OCI-LY3 (cell line): ENCODE measurements around the gene IBSP.

ENCODE experiments used
- H2AFZ ChIP-seq: fragments of 200-600, 300-600 bp; shearing (Covaris generic); 2 replicates; pipeline ENCODE4 v1.6.0; 2014; ENCODE audit warnings: antibody characterized with exemption, low read depth, low read length
- H3K27ac ChIP-seq: fragments of 200-600, 300-600 bp; sonication (generic); 2 replicates; pipeline ENCODE4 v1.5.1; 2014; ENCODE audit warnings: mild to moderate bottlenecking, low read length, moderate library complexity, mixed read lengths
- H3K27me3 ChIP-seq: fragments of 200-600, 300-600 bp; sonication (generic); 2 replicates; pipeline ENCODE4 v1.6.1; 2014; ENCODE audit warnings: low read depth, low read length, mixed read lengths
- H3K36me3 ChIP-seq: fragments of 200-600, 300-600 bp; sonication (generic); replicated peaks from 2 replicates; pipeline ENCODE3; 2014; ENCODE audit warnings: low read depth, low read length, mixed read lengths
- H3K4me1 ChIP-seq: fragments of 300-600, 200-600 bp; sonication (generic); 2 replicates; pipeline ENCODE4 v1.6.1; 2014; ENCODE audit warnings: low read length, mixed read lengths
- H3K4me2 ChIP-seq: fragments of 200-600, 300-600 bp; sonication (generic); 2 replicates; pipeline ENCODE4 v1.6.1; 2014; ENCODE audit warnings: low read length, mixed read lengths
- H3K4me3 ChIP-seq: fragments of 300-600, 200-600 bp; sonication (generic); 2 replicates; pipeline ENCODE4 v1.5.1; 2014; ENCODE audit warnings: antibody characterized with exemption, mild to moderate bottlenecking, low read length, moderate library complexity
- H3K79me2 ChIP-seq: fragments of 300-600, 200-600 bp; shearing (Covaris generic); 2 replicates; pipeline ENCODE4 v1.6.1; 2014; ENCODE audit warnings: mild to moderate bottlenecking, low read length, mixed read lengths
- H3K9ac ChIP-seq: fragments of 300-600, 200-600 bp; shearing (Covaris generic); 2 replicates; pipeline ENCODE4 v1.6.0; 2014; ENCODE audit warnings: mild to moderate bottlenecking, low read length, moderate library complexity
- H3K9me3 ChIP-seq: fragments of 200-600, 300-600 bp; shearing (Covaris generic); 2 replicates; pipeline ENCODE4 v1.6.1; 2014; ENCODE audit warnings: low read length, mixed read lengths; ENCODE audit not compliant: insufficient read depth
- H4K20me1 ChIP-seq: fragments of 200-600, 300-600 bp; sonication (generic); 2 replicates; pipeline ENCODE4 v1.6.1; 2016; ENCODE audit warnings: low read length, mixed read lengths; ENCODE audit not compliant: insufficient read depth
- CTCF ChIP-seq: fragments of 200-600, 300-600 bp; sonication (generic); IDR thresholded peaks from 2 replicates; pipeline ENCODE4 v1.5.1; 2014; ENCODE audit warnings: antibody characterized with exemption, low read length, low read depth
- EZH2phosphoT487 ChIP-seq: fragments of 200-600 bp; shearing (Covaris generic); IDR thresholded peaks from 2 replicates; pipeline ENCODE4 v1.6.1; 2018; ENCODE audit warnings: antibody characterized with exemption, mixed run types, low read depth

Gene IBSP

GRCh38 chr4:87835197-87835596 is 35.8 kb downstream of the IBSP start:
- Histone ChIP-seq H3K4me2 (no peak overlapping the region), H3K4me3 (no peak overlapping the region), H3K27me3 (peaks cover 5% of the 10 kb centered on the region), H3K4me1 (peaks cover 2% of the 10 kb centered on the region; the same call in 1 of the 2 replicates), H3K9me3 (no peaks in the 10 kb centered on the region), H3K36me3 (no peaks in the 10 kb centered on the region), H3K79me2 (no peaks in the 10 kb centered on the region), H3K9ac (no peak overlapping the region), H4K20me1 (no peaks in the 10 kb centered on the region), H2AFZ (no peak overlapping the region), H3K27ac (no peak overlapping the region)
- no peak for TF ChIP-seq CTCF
- TF ChIP-seq EZH2phosphoT487, result no peak

DNA sequence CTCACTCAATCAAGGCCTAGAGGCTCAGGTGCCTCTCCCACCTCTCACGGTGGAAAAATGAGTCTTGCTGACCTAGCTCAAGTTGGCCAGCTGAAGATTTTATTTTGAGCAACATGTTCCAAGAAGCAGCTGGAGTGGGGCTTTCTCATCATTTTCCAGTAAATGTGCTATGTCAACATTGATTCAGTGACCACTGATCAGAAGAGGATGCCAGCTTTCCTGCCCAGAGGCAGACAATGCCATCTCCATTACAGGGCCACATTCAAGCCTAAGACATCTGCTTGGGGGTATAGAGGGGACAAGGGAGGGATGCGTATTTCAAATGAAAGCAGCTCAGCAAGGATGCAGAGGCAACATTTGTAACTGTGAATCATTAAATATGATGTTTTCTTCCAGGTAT is 36.4 kb downstream of the IBSP start:
- peaks cover 2% of the 10 kb centered on the region; the same call in 1 of the 2 replicates for H3K4me1 ChIP-seq
- no peaks in the 10 kb centered on the region for H3K36me3 ChIP-seq
- no peaks in the 10 kb centered on the region for H3K9me3 ChIP-seq
- H3K9ac ChIP-seq, result no peak overlapping the region
- TF ChIP-seq EZH2phosphoT487 (no peak), CTCF (no peak)
- no peaks in the 10 kb centered on the region for H4K20me1 ChIP-seq
- no peak overlapping the region for H3K4me2 ChIP-seq
- peaks cover 9% of the 10 kb centered on the region for H3K27me3 ChIP-seq
- no peak overlapping the region for H2AFZ ChIP-seq
- H3K4me3 ChIP-seq, result no peak overlapping the region
- no peak overlapping the region for H3K27ac ChIP-seq
- no peaks in the 10 kb centered on the region for H3K79me2 ChIP-seq

DNA sequence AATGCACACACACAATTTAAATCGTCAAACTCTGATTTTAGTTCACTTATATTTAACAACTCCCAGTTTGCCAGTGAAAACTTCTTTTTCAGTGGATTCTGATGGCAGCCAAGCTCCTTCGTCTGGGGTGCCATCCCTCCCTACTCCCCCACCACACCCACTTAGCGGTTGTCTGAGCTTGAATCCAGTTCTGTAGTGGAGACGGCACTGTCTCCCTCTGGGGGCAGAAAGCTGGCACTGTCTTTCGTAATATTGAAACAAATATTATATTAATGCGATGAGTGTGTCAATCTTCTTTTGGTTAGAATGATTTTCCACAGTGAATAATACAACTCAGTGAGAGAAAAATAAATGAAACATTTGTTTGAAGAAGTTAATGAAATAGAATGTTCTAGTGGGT is 38.9 kb downstream of the IBSP start:
- Histone ChIP-seq H3K4me2 (no peak overlapping the region), H3K36me3 (no peaks in the 10 kb centered on the region), H3K9me3 (no peaks in the 10 kb centered on the region), H3K4me3 (no peak overlapping the region), H3K4me1 (peaks cover 2% of the 10 kb centered on the region; the same call in 1 of the 2 replicates), H4K20me1 (no peaks in the 10 kb centered on the region), H3K27me3 (peaks cover 25% of the 10 kb centered on the region), H3K27ac (no peak overlapping the region), H2AFZ (no peak overlapping the region), H3K79me2 (no peaks in the 10 kb centered on the region), H3K9ac (no peak overlapping the region)
- no peak for TF ChIP-seq EZH2phosphoT487
- TF ChIP-seq CTCF, result peak; percentile 63

DNA sequence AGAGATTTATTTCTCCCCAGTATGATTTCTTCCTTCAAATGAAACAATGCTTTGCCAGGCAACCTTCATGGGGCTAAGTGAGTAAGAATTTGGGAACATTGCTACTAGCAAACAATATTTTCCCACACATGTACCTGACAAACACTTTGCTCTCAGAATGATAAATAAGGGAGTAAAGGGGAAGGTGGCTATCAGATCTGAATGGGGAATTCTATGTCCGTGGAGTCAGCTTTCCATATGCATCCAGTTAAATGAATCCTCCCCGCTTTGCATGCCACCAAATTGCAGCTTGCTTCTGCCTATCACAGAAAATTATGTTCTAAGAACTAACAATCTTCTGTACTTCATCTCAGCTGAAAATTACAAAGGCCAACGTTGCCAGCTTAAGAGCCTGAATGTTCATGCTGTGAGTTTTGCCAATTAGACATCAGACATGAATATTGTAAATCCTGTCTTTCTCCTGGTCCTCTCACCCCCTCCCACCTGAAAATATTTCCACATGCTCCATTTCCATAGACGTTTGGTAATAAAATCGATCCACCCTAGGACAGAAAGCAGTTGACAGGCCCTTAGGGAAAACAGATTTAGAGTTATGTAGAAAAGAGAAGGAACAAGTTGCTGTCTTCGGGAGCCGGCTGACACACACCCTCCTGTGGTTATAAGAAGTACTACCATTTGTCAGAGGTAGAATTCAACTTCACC is 39.7 kb downstream of the IBSP start:
- peak overlapping the region; percentile 27; the same call in 1 of the 2 replicates for H3K4me2 ChIP-seq
- H3K9me3 ChIP-seq, result no peaks in the 10 kb centered on the region
- H3K4me1 ChIP-seq, result peaks cover 2% of the 10 kb centered on the region; the same call in 1 of the 2 replicates
- H3K36me3 ChIP-seq, result no peaks in the 10 kb centered on the region
- H4K20me1 ChIP-seq, result no peaks in the 10 kb centered on the region
- TF ChIP-seq CTCF (peak; percentile 73), EZH2phosphoT487 (no peak)
- no peak overlapping the region; the same call in 1 of the 2 replicates for H2AFZ ChIP-seq
- no peak overlapping the region for H3K4me3 ChIP-seq
- no peaks in the 10 kb centered on the region for H3K79me2 ChIP-seq
- H3K27me3 ChIP-seq, result peaks cover 25% of the 10 kb centered on the region
- H3K27ac ChIP-seq, result no peak overlapping the region
- no peak overlapping the region for H3K9ac ChIP-seq
